ENCODE results near the gene PLXNC1.

Gene PLXNC1

DNA sequence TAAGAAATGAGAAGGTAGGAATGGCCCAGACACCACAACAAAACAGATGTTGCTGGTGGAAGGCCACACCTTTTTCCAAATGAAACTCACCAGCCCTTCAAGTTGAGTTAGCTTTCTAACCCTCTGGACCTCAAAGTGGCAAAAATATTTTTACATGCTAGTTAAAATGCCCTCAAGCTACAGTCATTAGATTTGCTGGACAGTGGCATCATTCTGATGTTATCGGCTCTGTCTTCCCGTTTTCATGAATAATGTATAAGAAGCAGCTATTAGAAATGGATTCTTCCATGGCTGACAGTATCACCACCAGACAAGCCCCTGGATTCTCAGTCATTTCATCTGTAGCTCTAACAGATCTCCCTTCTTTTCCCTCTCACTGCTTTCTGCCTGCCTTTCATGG is 37.1 kb upstream of the PLXNC1 start (continued):
- TF ChIP-seq, protein P1, sequence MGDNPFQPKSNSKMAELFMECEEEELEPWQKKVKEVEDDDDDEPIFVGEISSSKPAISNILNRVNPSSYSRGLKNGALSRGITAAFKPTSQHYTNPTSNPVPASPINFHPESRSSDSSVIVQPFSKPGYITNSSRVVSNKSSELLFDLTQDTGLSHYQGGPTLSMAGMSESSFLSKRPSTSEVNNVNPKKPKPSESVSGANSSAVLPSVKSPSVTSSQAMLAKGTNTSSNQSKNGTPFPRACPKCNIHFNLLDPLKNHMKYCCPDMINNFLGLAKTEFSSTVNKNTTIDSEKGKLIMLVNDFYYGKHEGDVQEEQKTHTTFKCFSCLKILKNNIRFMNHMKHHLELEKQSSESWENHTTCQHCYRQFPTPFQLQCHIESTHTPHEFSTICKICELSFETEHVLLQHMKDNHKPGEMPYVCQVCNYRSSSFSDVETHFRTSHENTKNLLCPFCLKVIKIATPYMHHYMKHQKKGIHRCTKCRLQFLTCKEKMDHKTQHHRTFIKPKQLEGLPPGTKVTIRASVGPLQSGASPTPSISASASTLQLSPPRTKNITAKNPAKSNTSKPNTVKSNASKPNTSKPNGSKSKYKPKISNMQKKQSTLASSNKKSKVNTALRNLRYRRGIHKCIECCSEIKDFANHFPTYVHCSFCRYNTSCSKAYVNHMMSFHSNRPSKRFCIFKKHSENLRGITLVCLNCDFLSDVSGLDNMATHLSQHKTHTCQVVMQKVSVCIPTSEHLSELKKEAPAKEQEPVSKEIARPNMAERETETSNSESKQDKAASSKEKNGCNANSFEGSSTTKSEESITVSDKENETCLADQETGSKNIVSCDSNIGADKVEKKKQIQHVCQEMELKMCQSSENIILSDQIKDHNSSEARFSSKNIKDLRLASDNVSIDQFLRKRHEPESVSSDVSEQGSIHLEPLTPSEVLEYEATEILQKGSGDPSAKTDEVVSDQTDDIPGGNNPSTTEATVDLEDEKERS (tag by site-specific recombination; IDR thresholded peaks at IDR 0.05), result no peak
- TF ChIP-seq IKZF3 (tag by site-specific recombination; IDR thresholded peaks at IDR 0.05) (no peak), ZNF768 (tag by site-specific recombination; IDR thresholded peaks at IDR 0.05) (no peak), ZNF561 (tag by site-specific recombination; IDR thresholded peaks at IDR 0.05; ENCODE audit: borderline replicate concordance) (no peak), ZNF391 (tag by site-specific recombination; IDR thresholded peaks at IDR 0.05; ENCODE audit: borderline replicate concordance, low read depth) (no peak), OSR2 (tag by site-specific recombination; IDR thresholded peaks at IDR 0.05) (no peak), ZNF585B (tag by site-specific recombination; IDR thresholded peaks at IDR 0.05) (no peak), SCRT2 (tag by site-specific recombination; IDR thresholded peaks at IDR 0.05) (no peak), ZNF133 (tag by site-specific recombination; IDR thresholded peaks at IDR 0.05) (no peak)
- TF ChIP-seq, protein P2, sequence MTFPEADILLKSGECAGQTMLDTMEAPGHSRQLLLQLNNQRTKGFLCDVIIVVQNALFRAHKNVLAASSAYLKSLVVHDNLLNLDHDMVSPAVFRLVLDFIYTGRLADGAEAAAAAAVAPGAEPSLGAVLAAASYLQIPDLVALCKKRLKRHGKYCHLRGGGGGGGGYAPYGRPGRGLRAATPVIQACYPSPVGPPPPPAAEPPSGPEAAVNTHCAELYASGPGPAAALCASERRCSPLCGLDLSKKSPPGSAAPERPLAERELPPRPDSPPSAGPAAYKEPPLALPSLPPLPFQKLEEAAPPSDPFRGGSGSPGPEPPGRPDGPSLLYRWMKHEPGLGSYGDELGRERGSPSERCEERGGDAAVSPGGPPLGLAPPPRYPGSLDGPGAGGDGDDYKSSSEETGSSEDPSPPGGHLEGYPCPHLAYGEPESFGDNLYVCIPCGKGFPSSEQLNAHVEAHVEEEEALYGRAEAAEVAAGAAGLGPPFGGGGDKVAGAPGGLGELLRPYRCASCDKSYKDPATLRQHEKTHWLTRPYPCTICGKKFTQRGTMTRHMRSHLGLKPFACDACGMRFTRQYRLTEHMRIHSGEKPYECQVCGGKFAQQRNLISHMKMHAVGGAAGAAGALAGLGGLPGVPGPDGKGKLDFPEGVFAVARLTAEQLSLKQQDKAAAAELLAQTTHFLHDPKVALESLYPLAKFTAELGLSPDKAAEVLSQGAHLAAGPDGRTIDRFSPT (tag by site-specific recombination; IDR thresholded peaks at IDR 0.05), result no peak

DNA sequence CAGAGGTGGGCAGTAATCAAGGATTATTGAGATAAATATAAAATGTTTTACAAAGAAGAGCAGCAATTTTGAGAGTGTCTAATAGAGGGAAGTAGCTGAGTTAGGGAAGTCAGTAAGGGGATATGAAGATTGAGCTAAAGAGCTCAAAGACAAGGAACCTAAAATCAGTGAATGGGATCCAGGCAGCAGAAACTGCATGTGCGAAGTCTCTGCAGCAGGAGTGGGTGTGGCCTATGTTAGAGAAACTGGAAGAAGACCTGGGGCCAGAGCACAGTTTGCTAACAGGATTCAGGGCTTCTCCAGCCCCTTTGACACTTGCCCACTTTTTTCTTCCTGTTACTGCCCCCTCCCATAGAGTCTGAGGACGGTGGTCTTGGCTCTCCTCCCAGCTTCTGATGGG is 36.3 kb upstream of the PLXNC1 start:
- Histone ChIP-seq H3K9me3 (ENCODE audit: control insufficient read depth, insufficient read depth, low read depth, low read length) (no peaks in the 10 kb centered on the region), H3K4me1 (ENCODE audit: control insufficient read depth, insufficient read depth, low read length) (no peaks in the 10 kb centered on the region), H3K27ac (ENCODE audit: extremely low read depth, low read depth, low read length) (no peak overlapping the region), H3K4me3 (ENCODE audit: low read depth, low read length) (no peak overlapping the region), H3K36me3 (ENCODE audit: control insufficient read depth in 2 of 2, insufficient read depth in 1 of 2, low read length in 2 of 2) (no peaks in the 10 kb centered on the region)
- CTCF ChIA-PET, result interaction anchor here (0.7 to 4.1 kb wide), 3 partner anchors 10 to 610 kb away, joined by 3 to 23 read pairs (median 6); no protein-coding TSS in a partner anchor
- TF ChIP-seq, protein P3, sequence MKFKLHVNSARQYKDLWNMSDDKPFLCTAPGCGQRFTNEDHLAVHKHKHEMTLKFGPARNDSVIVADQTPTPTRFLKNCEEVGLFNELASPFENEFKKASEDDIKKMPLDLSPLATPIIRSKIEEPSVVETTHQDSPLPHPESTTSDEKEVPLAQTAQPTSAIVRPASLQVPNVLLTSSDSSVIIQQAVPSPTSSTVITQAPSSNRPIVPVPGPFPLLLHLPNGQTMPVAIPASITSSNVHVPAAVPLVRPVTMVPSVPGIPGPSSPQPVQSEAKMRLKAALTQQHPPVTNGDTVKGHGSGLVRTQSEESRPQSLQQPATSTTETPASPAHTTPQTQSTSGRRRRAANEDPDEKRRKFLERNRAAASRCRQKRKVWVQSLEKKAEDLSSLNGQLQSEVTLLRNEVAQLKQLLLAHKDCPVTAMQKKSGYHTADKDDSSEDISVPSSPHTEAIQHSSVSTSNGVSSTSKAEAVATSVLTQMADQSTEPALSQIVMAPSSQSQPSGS (tag by site-specific recombination; IDR thresholded peaks at IDR 0.05; ENCODE audit: low read depth), result no peak
- TF ChIP-seq KLF9 (tag by site-specific recombination; IDR thresholded peaks at IDR 0.05; ENCODE audit: low read depth), result peak; percentile 46; the same call in 1 of the 2 replicates
- POLR2A ChIA-PET, result no interaction called here

DNA sequence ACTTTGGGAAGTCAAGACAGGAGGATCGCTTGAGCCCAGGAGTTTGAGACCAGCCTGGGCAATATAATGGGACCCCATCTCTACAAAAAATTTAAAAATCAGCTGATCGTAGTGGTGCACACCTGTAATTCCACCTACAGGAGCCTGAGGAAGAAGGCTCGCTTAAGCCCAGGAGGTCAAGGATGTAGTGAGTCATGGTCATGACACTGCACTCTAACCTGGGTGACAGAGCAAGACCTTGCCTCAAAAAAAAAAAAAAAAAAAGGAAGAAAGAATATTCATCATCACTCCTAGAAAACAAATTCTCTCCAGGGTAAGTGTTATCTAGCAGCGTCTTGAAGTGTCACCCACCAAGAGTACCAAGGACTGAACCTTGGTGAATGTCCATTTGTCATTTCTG is 34.2 kb upstream of the PLXNC1 start:
- no peaks in the 10 kb centered on the region for H3K4me1 ChIP-seq (ENCODE audit: control insufficient read depth, insufficient read depth, low read length)
- no peak overlapping the region for H3K27ac ChIP-seq (ENCODE audit: extremely low read depth, low read depth, low read length)
- POLR2A ChIA-PET, result no interaction called here
- CTCF ChIA-PET, result interaction anchor here (0.6 to 1.4 kb wide), 2 partner anchors 12 to 21 kb away, joined by 3 to 4 read pairs; no protein-coding TSS in a partner anchor
- no peak overlapping the region for H3K4me3 ChIP-seq (ENCODE audit: low read depth, low read length)
- no peaks in the 10 kb centered on the region for H3K36me3 ChIP-seq (ENCODE audit: control insufficient read depth in 2 of 2, insufficient read depth in 1 of 2, low read length in 2 of 2)
- no peaks in the 10 kb centered on the region for H3K9me3 ChIP-seq (ENCODE audit: control insufficient read depth, insufficient read depth, low read depth, low read length)
- TF ChIP-seq ZSCAN16 (tag by site-specific recombination; IDR thresholded peaks at IDR 0.05) (no peak), ZNF514 (tag by site-specific recombination; IDR thresholded peaks at IDR 0.05) (no peak), SCRT2 (tag by site-specific recombination; IDR thresholded peaks at IDR 0.05) (no peak), KLF9 (tag by site-specific recombination; IDR thresholded peaks at IDR 0.05; ENCODE audit: low read depth) (no peak), ZNF2 (tag by site-specific recombination; IDR thresholded peaks at IDR 0.05) (no peak), ZNF596 (tag by site-specific recombination; IDR thresholded peaks at IDR 0.05) (no peak), ZNF510 (tag by site-specific recombination; IDR thresholded peaks at IDR 0.05; ENCODE audit: insufficient replicate concordance) (no peak), PRDM1 (tag by site-specific recombination; IDR thresholded peaks at IDR 0.05) (no peak), ZNF664 (tag by site-specific recombination; IDR thresholded peaks at IDR 0.05) (no peak), ZNF426 (tag by site-specific recombination; IDR thresholded peaks at IDR 0.05) (no peak)
- TF ChIP-seq, protein P4, sequence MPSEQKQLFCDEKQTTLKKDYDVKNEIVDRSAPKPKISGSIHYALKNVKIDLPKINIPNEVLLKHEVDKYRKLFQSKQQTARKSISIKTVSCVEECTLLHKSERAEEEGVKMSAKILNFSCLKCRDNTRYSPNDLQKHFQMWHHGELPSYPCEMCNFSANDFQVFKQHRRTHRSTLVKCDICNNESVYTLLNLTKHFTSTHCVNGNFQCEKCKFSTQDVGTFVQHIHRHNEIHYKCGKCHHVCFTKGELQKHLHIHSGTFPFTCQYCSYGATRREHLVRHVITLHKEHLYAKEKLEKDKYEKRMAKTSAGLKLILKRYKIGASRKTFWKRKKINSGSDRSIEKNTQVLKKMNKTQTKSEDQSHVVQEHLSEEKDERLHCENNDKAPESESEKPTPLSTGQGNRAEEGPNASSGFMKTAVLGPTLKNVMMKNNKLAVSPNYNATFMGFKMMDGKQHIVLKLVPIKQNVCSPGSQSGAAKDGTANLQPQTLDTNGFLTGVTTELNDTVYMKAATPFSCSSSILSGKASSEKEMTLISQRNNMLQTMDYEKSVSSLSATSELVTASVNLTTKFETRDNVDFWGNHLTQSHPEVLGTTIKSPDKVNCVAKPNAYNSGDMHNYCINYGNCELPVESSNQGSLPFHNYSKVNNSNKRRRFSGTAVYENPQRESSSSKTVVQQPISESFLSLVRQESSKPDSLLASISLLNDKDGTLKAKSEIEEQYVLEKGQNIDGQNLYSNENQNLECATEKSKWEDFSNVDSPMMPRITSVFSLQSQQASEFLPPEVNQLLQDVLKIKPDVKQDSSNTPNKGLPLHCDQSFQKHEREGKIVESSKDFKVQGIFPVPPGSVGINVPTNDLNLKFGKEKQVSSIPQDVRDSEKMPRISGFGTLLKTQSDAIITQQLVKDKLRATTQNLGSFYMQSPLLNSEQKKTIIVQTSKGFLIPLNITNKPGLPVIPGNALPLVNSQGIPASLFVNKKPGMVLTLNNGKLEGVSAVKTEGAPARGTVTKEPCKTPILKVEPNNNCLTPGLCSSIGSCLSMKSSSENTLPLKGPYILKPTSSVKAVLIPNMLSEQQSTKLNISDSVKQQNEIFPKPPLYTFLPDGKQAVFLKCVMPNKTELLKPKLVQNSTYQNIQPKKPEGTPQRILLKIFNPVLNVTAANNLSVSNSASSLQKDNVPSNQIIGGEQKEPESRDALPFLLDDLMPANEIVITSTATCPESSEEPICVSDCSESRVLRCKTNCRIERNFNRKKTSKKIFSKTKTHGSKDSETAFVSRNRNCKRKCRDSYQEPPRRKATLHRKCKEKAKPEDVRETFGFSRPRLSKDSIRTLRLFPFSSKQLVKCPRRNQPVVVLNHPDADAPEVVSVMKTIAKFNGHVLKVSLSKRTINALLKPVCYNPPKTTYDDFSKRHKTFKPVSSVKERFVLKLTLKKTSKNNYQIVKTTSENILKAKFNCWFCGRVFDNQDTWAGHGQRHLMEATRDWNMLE (tag by site-specific recombination; conservative IDR thresholded peaks at IDR 0.05; ENCODE audit: low read depth), result no peak

Data from HEK293 (cell line).